Stimulated activated CD4-positive, alpha-beta T cell treated with anti-CD3 and anti-CD28 coated beads, Interleukin-15, amount 100 ng/mL, for 24 hours (primary cell): Measurements from ENCODE around the gene CEP55.
"Not testable (repeated sequence)": the region's sequence is repeated elsewhere in the genome, so short reads cannot be mapped to it uniquely, and the experiment has no call there.

Experiments
- DNase-seq: peaks from one replicate; pipeline ENCODE4 v3.0.0-alpha.2; 2020

CEP55 gene

GRCh38 chr10:93496322-93497041 is at the start of gene CEP55:
CEP55 (plus strand) TSS chr10:93496612; CDS start chr10:93500052, 3,440 bp downstream.
- DNase-seq = peak; percentile 97

GRCh38 chr10:93447019-93447418 is 49.4 kb upstream of the CEP55 start:
- no peak for DNase-seq

DNA sequence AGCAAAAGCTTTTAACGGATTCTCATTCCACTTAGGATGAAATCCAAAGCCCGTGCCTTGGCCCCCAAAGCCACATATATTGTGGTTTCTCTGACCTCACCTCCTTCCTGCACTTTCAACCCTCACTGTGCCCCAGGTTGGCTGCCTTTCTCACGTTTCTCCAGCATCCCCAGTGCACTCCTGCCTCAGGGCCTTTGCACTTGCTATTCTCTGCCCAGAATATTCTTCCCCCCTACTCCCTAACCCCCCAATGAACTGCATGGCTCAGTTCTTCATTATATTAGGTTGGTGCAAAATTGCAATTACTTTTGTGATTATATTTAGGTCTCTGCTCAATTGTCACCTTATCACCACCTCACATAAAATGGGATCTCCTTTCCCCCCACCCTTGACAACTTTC is 48.4 kb upstream of the CEP55 start:
- no peak for DNase-seq

- DNase-seq = no peak
Observed at GRCh38 chr10:93451244-93451947, 45.0 kb upstream of the CEP55 start.

GRCh38 chr10:93452143-93452542 is 44.3 kb upstream of the CEP55 start:
- peak; percentile 24 for DNase-seq

DNA sequence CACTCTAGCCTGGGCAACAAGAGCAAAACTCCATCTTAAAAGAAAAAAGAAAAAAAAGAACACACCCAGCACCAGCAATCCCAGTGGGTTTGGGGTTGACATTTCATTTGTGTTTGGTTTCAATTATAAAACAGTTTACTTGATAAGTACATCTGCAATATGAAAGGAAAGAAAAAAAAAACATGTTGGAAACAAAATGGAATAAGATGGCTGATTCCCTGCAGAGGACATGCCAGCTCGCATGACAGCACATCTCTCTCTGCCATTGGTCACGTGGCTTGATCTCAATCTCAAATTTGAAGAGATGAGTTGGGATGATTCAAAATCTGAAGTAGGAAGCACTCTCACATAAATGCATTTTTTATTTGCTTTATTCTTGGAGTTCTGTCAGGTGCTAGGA is 42.3 kb upstream of the CEP55 start:
- no peak for DNase-seq

GRCh38 chr10:93454736-93455135 is 41.7 kb upstream of the CEP55 start:
- no peak for DNase-seq

DNA sequence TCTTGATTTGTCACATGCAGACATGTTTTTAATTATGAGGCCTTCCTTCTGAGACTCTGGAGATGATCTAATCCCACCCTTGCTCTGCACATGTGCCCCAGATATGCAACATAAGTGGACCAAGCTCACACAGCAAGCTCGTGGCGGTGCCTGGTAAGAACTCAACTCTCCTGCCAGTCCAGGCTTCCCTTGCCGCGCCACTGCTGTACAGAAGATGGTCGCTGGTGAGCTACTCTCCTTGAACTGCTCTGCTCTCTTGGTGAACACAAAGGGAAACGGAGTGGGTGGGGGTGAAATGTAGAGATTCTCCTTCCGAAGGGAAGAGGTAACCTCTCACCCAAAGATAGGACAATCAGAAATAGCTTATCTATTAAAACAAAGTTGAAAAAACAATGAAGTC is 39.9 kb upstream of the CEP55 start:
- DNase-seq = no peak

- DNase-seq = no peak
Observed at GRCh38 chr10:93457511-93457910, 38.9 kb upstream of the CEP55 start.

DNA sequence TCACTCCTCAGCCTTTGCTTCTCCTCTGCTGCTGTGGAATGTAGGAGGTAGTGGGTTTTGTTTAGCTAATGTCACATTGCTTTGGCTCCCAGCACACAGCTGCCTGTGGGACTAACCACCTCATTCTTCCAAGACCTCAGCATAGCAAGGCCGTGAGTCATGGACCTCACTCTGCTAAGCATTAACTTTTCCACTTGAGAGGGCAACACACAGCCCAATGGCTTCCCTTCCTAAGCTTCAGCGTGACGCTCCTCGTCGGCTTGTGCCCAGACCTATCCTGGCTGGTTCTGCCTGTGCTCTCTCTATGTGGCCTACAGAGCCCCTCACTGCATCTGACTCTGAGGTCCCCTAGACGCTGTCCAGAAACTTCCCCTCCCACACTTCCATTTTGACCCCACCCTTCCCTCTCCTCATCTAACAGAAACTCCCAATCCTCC is 37.6 kb upstream of the CEP55 start:
- peak; percentile 39 for DNase-seq

- DNase-seq = no peak
Observed at GRCh38 chr10:93459466-93459865, 36.9 kb upstream of the CEP55 start.

GRCh38 chr10:93461109-93461806 is 35.2 kb upstream of the CEP55 start:
- DNase-seq = no peak

GRCh38 chr10:93461807-93462178 is 34.6 kb upstream of the CEP55 start:
- DNase-seq = no peak

GRCh38 chr10:93462371-93462770 is 34.0 kb upstream of the CEP55 start:
- DNase-seq = no peak

- peak; percentile 69 for DNase-seq
Observed at GRCh38 chr10:93462881-93463280, 33.5 kb upstream of the CEP55 start.

GRCh38 chr10:93463723-93464476 is 32.5 kb upstream of the CEP55 start:
- DNase-seq = no peak

DNA sequence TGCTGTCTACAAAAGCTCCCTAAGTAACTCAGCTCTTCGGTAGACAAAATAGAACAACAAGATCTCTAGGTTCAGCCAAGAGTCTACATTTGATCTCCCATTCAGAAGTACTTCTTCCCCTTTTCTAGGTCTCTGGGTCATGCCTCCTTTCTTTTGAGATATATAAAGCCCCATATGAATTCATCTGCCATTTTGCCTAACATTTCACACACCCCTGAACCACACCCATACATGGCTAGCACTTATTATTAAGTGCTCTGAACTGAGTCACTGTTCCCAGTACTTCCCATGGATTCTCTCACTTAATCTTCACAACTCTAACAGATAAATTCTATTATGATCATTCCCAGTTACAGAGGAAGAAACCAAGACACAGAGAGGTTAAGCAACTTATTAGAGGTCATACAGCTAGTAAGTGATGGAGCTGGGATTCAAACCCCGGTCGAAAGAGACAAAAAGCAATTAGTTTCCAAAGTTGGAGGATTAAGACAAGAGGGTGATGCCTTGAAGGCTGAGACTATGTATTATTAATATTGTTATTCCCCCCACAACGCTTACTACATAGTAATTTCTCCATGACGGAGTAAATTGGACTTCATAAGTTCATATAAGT is 31.5 kb upstream of the CEP55 start:
- DNase-seq = no peak

DNA sequence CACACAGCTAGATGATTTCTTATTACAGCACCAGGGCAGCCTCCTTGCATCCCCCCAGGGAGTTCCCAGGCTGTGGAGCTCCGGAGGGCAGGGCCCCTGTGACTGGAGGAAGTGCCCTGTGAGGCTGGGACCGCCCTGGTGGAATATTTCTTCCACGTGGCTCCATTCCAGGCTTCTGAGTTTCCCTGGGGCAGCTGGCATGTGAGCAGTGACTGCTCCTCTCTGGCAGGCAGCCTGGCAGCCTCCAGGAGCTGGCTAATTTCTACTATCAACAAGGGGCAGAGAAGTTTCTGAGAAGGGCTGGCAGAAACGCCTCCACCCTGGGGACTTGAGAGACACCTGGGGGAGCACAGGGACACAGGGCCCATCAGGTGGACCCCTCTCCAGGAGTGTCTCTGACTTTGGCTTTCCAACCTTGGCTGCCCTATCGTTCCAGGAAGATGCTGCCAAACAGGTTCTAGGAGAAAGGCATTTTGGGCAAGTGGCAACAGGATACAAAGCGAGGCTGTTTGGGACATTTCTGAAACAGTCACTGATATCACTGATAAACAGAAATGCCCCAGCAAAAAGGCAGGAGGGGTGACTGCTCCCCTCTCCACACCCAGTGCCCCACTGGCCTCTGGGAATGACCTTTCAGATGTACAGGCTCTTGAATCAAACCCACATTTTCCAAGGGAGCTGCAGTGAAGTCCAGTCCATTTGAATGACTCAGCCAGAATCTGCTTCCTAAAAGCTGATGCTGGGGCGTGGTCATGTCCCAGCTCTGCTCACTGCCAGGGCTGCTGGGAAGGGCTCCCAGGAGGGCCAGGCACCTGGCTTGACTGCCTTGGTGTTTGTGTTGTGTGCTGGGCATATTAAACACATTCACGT is 30.4 kb upstream of the CEP55 start:
- DNase-seq = no peak

- DNase-seq = not testable (repeated sequence)
Observed at GRCh38 chr10:93467635-93468034, 28.8 kb upstream of the CEP55 start.

DNA sequence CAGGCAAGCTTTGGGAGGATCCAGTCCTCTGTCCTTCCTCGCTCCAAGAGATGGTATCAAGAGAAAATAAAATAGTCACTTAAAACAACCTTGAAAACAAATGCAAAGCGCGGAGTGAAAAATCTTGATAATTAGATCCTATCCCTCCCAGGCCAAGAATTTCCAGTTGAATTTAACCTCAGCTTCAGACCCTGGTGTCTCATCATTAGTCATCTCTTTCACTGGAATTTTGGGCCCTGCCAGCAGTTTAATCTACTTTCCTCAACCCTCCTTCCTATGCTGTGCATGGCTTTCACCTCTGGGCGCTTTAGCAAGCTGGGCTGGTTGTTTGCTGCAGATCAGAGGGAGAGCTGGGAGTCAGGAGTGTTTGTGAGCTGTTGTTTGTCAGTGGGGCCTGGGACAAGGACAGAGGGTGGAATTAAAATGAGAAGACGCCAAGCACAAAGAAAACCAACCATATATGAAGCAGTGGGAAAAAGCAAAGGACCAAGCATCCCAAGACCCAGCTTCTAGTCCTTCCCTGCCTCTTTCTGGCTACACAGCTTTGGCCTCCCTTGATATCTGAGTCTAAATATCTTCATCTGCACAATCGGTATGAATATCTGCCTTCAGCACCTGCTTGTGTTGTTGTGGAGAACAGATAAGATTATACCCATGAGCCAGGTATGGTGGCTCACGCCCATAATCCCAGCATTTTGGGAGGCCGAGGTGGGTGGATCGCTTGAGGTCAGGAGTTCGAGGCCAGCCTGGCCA is 27.8 kb upstream of the CEP55 start:
- peak; percentile 34 for DNase-seq

- no peak for DNase-seq
Observed at GRCh38 chr10:93469454-93469853, 27.0 kb upstream of the CEP55 start.
